Stomach (tissue), 4 donors: ENCODE data around the gene OLIG2.

Source experiments
- CTCF ChIP-seq, 7 experiments: fragments of 450-650 bp in 4 of 7; fragments of 200-600 bp in 3 of 7; sonication (generic) in 3 of 7; IDR thresholded peaks; one replicate each; pipeline ENCODE4 v1.5.1; 2016 to 2019; ENCODE audit warnings: antibody characterized with exemption in 7 of 7, control low read depth in 2 of 7, mild to moderate bottlenecking in 1 of 7
- EP300 ChIP-seq: sonication (generic); formaldehyde crosslinking; IDR thresholded peaks from one replicate; pipeline ENCODE4 v1.6.1; 2017; ENCODE audit warnings: antibody characterized with exemption
- POLR2A ChIP-seq, 4 donors: fragments of 450-650 bp; IDR thresholded peaks; one replicate each; pipeline ENCODE4 v1.6.1; 2016; ENCODE audit warnings: antibody characterized with exemption in 4 of 4, control low read depth in 2 of 4, mild to moderate bottlenecking in 1 of 4, moderate library complexity in 1 of 4
- POLR2AphosphoS5 ChIP-seq, 3 donors: sonication (generic); formaldehyde crosslinking; IDR thresholded peaks; one replicate each; pipeline ENCODE4 v1.6.1; 2016; ENCODE audit warnings: antibody characterized with exemption in 3 of 3

DNA sequence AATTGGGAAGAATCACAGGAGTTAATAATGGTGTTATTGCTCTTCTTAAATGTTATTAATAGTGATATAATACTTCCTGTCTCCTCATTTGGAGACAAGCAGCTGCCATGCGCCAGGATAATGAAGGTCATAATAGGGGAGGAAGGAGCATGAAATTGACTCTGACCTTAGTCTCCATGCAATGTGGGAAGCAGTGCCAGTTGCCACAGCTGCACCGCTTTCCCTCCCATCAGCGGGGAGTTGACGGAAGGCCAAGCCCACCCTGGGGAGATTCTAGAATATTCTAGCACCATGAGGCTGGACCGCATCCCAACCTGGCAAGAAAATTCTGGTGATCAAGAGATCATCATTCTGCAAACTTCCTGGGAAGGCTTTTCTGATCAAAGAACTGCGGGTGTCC is 33.2 kb downstream of the OLIG2 start:
- no peak for TF ChIP-seq CTCF (IDR thresholded peaks at IDR 0.05)
- TF ChIP-seq EP300 = no peak
- no peak for TF ChIP-seq POLR2AphosphoS5 (IDR thresholded peaks at IDR 0.05)
- TF ChIP-seq POLR2A (IDR thresholded peaks at IDR 0.05) = no peak
